A549 (cell line): ENCODE data around the gene MYH15. TPM values are rescaled to one million over a fixed set of nuclear protein-coding genes. Genes with fewer than 3 reads are reported as not detected.

Experiments
- ATAC-seq, 2 experiments: fragments of 200-7000 bp in 1 of 2; fragments of >200 bp in 1 of 2; cut with Nextera tagmentation in 1 of 2; cut with Tn5 transposase in 1 of 2; 3 replicates each; pipeline versions ENCODE4 v1.8.0 to v1.9.1; 2018 to 2020; ENCODE audit warnings: mild to moderate bottlenecking in 1 of 2, moderate library complexity in 1 of 2
- CTCF ChIA-PET: fragments of 300-600 bp; sonication (Branson Sonifier 250); formaldehyde crosslinking; extraction: SDS; loops from one replicate; lab custom pipeline; 2021; ENCODE audit warnings: antibody characterized with exemption, inconsistent platforms; lab: Yijun Ruan, JAX
- POLR2A ChIA-PET: fragments of 350-600 bp; formaldehyde crosslinking; extraction: SDS; loops from one replicate; lab custom pipeline; 2021; ENCODE audit warnings: antibody characterized with exemption, inconsistent platforms; lab: Yijun Ruan, JAX
- DNase-seq, 2 experiments: peaks; one replicate each; pipeline versions ENCODE4 v3.0.0 to v3.0.0-alpha.2; 2011 to 2016; ENCODE audit warnings: low read depth in 1 of 2, low spot score in 1 of 2
- FAIRE-seq: peaks from 2 replicates; lab custom pipeline; 2011; peaks lifted over from hg19 to GRCh38; lab: Jason Lieb, UNC
- H3K27ac ChIP-seq, 2 experiments: fragments of >200 bp; sonication (Bioruptor Twin); formaldehyde crosslinking; 3 replicates each; pipeline ENCODE4 v1.5.1; 2016 to 2017
- H3K4me1 ChIP-seq: fragments of >200 bp; sonication (Bioruptor Twin); formaldehyde crosslinking; 3 replicates; pipeline ENCODE4 v1.6.1; 2016
- H3K4me2 ChIP-seq: fragments of >200 bp; sonication (Bioruptor Twin); formaldehyde crosslinking; 3 replicates; pipeline ENCODE4 v1.6.1; 2016
- H3K4me3 ChIP-seq: fragments of >200 bp; sonication (Bioruptor Twin); formaldehyde crosslinking; 3 replicates; pipeline ENCODE4 v1.5.1; 2016
- H3K9me3 ChIP-seq: fragments of >200 bp; sonication (Bioruptor Twin); formaldehyde crosslinking; 3 replicates; pipeline ENCODE4 v1.6.1; 2016
- CEBPB ChIP-seq, 2 experiments: fragments of >200 bp in 1 of 2; sonication (Bioruptor Twin) in 1 of 2; formaldehyde crosslinking in 1 of 2; IDR thresholded peaks; 2 replicates each; pipeline ENCODE4 v1.6.1; 2012 to 2016
- CTCF ChIP-seq: fragments of >200 bp; sonication (Bioruptor Twin); formaldehyde crosslinking; IDR thresholded peaks from 3 replicates; pipeline ENCODE4 v1.5.1; 2016
- ELK1 ChIP-seq: fragments of 150-350 bp; IDR thresholded peaks from 2 replicates; pipeline ENCODE4 v1.6.1; 2014; ENCODE audit warnings: low read depth, mild to moderate bottlenecking, low read length
- HOXA7 ChIP-seq: fragments of 250-450 bp; sonication (Bioruptor Pico); IDR thresholded peaks from 2 replicates; pipeline ENCODE4 v1.5.0; 2020; ENCODE audit warnings: mild to moderate bottlenecking, moderate library complexity
- HOXB13 ChIP-seq: fragments of 250-450 bp; sonication (Bioruptor Pico); IDR thresholded peaks from 2 replicates; pipeline ENCODE4 v1.5.0; 2020; ENCODE audit warnings: low read depth, mild to moderate bottlenecking, moderate library complexity
- HOXB5 ChIP-seq: fragments of 250-450 bp; sonication (Bioruptor Pico); IDR thresholded peaks from 2 replicates; pipeline ENCODE4 v1.5.0; 2020; ENCODE audit warnings: mild to moderate bottlenecking, moderate library complexity
- POLR2AphosphoS2 ChIP-seq: conservative IDR thresholded peaks from 2 replicates; pipeline ENCODE4 v1.6.1; 2012; ENCODE audit warnings: low read length, improper control_type of control experiment, inconsistent platforms
- RAD21 ChIP-seq, 2 experiments: fragments of >200 bp in 1 of 2; sonication (Bioruptor Twin) in 1 of 2; formaldehyde crosslinking in 1 of 2; IDR thresholded peaks in 1 of 2; conservative IDR thresholded peaks in 1 of 2; 2 replicates in 1 of 2; 3 replicates in 1 of 2; pipeline ENCODE4 v1.6.1; 2012 to 2018; ENCODE audit warnings: inconsistent platforms in 1 of 2
- REST ChIP-seq: fragments of 200-600 bp; sonication (generic); IDR thresholded peaks from 2 replicates; pipeline ENCODE4 v1.6.1; 2016; ENCODE audit warnings: antibody characterized with exemption, mild to moderate bottlenecking, moderate library complexity
- RNF2 ChIP-seq: fragments of 200-600 bp; sonication (generic); IDR thresholded peaks from 2 replicates; pipeline ENCODE4 v1.6.1; 2016; ENCODE audit warnings: low read depth, mild to moderate bottlenecking, antibody characterized with exemption, moderate library complexity, borderline replicate concordance
- SMC3 ChIP-seq: fragments of >200 bp; sonication (Bioruptor Twin); formaldehyde crosslinking; IDR thresholded peaks from 3 replicates; pipeline ENCODE4 v1.6.1; 2018; ENCODE audit warnings: inconsistent platforms
- SREBF2 ChIP-seq: fragments of 450-650 bp; IDR thresholded peaks from 2 replicates; pipeline ENCODE4 v1.6.1; 2014; ENCODE audit warnings: mild to moderate bottlenecking, moderate library complexity
- USF2 ChIP-seq: fragments of 450-650 bp; IDR thresholded peaks from 2 replicates; pipeline ENCODE4 v1.6.1; 2014; ENCODE audit warnings: antibody characterized with exemption
- ZNF302 ChIP-seq: fragments of 250-450 bp; sonication (Bioruptor Pico); IDR thresholded peaks from 2 replicates; pipeline ENCODE4 v1.9.0; 2021; ENCODE audit warnings: inconsistent platforms, mild to moderate bottlenecking, moderate library complexity
- WGBS: methylation state at CpG from one replicate; pipeline ENCODE4 v1.1.6; 2017; ENCODE audit errors: missing lambda C conversion rate; 5-methylcytosine and 5-hydroxymethylcytosine counted together
- polyA plus RNA-seq, 4 experiments: library from polyadenylated mRNA; depleted of rRNA in 3 of 4; stranded (reverse); fragments of >200 nt; fragmentation: RNase III in 1 of 4; extraction: RNeasy Plus Mini Kit Qiagen cat#74134 plus additional on column Dnase treatment in 1 of 4; gene quantifications; 2 replicates in 3 of 4; 3 replicates in 1 of 4; pipeline ENCODE4 v1.2.3, GENCODE V29; 2011 to 2017

Gene MYH15
- polyA plus RNA-seq, 2 of the 4 experiments (the other 2 are of a cell fraction): 0.39 to 1.7 TPM

GRCh38 chr3:108407886-108408285, 102.5 kb downstream of the MYH15 start (continued):
- TF ChIP-seq HOXB13 (CRISPR knock-in tag) (no peak), POLR2AphosphoS2 (no peak), ZNF302 (no peak), RNF2 (no peak), SREBF2 (no peak), ELK1 (no peak), REST (no peak), CEBPB (IDR thresholded peaks at IDR 0.05) (no peak)

GRCh38 chr3:108406661-108407206, 103.7 kb downstream of the MYH15 start:
- CTCF ChIA-PET: interaction anchor here (0.7 to 2.4 kb wide), 14 partner anchors 10 to 1171 kb away, joined by 3 to 6 read pairs (median 4); no protein-coding TSS in a partner anchor
- ATAC-seq: peak; percentile 99

More at GRCh38 chr3:108406661-108407206, 103.7 kb downstream of the MYH15 start:
- DNase-seq (peak; percentile 62 to 71), FAIRE-seq (peak; percentile 97)
- Histone ChIP-seq H3K27ac (no peak overlapping the region), H3K4me3 (no peak overlapping the region), H3K4me2 (peak overlapping the region; percentile 45; the same call in 2 of the 3 replicates), H3K9me3 (no peaks in the 10 kb centered on the region), H3K4me1 (no peaks in the 10 kb centered on the region)
- POLR2A ChIA-PET: no interaction called here
- TF ChIP-seq SMC3: peak; percentile 72
- no peak for TF ChIP-seq HOXB5 (CRISPR knock-in tag)
- no peak for TF ChIP-seq HOXA7 (CRISPR knock-in tag)
- TF ChIP-seq RAD21 (conservative IDR thresholded peaks at IDR 0.05 in 1 of 2, IDR thresholded peaks at IDR 0.05 in 1 of 2): peak; percentile 73 to 76
- TF ChIP-seq CTCF: peak; percentile 74
- peak; percentile 78 for TF ChIP-seq USF2
- 12% methylated on average over 7 of the region's 7 CpGs for WGBS
